ENCODE results near the gene AMIGO3. TPM values are rescaled to one million over a fixed set of nuclear protein-coding genes. Genes with fewer than 3 reads are reported as not detected.

AMIGO3 gene
- total and polyA plus RNA-seq, 2 experiments from 2014 or later, result 2.9 to 10.4 TPM

DNA sequence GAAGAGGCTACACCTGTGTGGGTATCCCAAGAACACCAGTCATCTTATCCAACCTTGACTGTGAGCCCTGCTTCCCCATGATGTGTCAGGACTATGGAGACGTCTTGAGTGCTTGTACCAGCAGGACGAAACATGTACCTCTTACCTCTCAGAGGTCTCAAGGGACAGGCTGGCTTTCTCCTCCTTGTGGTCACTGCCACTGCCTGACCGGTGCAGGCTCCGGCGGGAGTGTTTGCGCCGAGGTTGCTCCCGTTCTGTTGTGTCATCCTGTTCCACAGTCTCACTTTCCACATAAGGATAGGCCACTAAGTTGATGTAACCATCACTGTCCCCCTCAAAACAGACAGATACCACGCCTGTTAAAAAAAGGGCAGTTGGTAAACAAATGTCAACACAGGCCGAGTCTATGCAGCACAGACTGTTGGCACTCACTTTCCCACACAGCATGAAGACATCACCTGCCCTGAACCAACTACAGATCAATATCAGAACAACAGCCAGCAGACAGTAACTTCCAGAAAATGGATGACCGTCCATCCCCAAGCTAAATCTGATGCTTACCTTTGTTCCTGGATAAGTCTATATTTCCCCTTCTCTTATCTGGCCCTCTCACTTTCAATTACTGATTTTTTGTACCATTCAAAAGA is 18.7 kb upstream of the AMIGO3 start (continued):
- TF ChIP-seq, protein P1, sequence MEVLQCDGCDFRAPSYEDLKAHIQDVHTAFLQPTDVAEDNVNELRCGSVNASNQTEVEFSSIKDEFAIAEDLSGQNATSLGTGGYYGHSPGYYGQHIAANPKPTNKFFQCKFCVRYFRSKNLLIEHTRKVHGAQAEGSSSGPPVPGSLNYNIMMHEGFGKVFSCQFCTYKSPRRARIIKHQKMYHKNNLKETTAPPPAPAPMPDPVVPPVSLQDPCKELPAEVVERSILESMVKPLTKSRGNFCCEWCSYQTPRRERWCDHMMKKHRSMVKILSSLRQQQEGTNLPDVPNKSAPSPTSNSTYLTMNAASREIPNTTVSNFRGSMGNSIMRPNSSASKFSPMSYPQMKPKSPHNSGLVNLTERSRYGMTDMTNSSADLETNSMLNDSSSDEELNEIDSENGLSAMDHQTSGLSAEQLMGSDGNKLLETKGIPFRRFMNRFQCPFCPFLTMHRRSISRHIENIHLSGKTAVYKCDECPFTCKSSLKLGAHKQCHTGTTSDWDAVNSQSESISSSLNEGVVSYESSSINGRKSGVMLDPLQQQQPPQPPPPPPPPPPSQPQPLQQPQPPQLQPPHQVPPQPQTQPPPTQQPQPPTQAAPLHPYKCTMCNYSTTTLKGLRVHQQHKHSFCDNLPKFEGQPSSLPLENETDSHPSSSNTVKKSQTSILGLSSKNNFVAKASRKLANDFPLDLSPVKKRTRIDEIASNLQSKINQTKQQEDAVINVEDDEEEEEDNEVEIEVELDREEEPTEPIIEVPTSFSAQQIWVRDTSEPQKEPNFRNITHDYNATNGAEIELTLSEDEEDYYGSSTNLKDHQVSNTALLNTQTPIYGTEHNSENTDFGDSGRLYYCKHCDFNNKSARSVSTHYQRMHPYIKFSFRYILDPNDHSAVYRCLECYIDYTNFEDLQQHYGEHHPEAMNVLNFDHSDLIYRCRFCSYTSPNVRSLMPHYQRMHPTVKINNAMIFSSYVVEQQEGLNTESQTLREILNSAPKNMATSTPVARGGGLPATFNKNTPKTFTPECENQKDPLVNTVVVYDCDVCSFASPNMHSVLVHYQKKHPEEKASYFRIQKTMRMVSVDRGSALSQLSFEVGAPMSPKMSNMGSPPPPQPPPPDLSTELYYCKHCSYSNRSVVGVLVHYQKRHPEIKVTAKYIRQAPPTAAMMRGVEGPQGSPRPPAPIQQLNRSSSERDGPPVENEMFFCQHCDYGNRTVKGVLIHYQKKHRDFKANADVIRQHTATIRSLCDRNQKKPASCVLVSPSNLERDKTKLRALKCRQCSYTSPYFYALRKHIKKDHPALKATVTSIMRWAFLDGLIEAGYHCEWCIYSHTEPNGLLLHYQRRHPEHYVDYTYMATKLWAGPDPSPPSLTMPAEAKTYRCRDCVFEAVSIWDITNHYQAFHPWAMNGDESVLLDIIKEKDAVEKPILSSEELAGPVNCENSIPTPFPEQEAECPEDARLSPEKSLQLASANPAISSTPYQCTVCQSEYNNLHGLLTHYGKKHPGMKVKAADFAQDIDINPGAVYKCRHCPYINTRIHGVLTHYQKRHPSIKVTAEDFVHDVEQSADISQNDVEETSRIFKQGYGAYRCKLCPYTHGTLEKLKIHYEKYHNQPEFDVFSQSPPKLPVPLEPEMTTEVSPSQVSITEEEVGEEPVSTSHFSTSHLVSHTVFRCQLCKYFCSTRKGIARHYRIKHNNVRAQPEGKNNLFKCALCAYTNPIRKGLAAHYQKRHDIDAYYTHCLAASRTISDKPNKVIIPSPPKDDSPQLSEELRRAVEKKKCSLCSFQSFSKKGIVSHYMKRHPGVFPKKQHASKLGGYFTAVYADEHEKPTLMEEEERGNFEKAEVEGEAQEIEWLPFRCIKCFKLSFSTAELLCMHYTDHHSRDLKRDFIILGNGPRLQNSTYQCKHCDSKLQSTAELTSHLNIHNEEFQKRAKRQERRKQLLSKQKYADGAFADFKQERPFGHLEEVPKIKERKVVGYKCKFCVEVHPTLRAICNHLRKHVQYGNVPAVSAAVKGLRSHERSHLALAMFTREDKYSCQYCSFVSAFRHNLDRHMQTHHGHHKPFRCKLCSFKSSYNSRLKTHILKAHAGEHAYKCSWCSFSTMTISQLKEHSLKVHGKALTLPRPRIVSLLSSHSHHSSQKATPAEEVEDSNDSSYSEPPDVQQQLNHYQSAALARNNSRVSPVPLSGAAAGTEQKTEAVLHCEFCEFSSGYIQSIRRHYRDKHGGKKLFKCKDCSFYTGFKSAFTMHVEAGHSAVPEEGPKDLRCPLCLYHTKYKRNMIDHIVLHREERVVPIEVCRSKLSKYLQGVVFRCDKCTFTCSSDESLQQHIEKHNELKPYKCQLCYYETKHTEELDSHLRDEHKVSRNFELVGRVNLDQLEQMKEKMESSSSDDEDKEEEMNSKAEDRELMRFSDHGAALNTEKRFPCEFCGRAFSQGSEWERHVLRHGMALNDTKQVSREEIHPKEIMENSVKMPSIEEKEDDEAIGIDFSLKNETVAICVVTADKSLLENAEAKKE (CRISPR knock-in tag; IDR thresholded peaks at IDR 0.05), result no peak
- TF ChIP-seq POLR2AphosphoS5 (IDR thresholded peaks at IDR 0.05; ENCODE audit: low read depth) (no peak), STAT1 (IDR thresholded peaks at IDR 0.05; ENCODE audit: unreplicated experiment) (no peak), NANOG (IDR thresholded peaks at IDR 0.05; ENCODE audit: borderline replicate concordance) (no peak)
- TF ChIP-seq, protein P2, sequence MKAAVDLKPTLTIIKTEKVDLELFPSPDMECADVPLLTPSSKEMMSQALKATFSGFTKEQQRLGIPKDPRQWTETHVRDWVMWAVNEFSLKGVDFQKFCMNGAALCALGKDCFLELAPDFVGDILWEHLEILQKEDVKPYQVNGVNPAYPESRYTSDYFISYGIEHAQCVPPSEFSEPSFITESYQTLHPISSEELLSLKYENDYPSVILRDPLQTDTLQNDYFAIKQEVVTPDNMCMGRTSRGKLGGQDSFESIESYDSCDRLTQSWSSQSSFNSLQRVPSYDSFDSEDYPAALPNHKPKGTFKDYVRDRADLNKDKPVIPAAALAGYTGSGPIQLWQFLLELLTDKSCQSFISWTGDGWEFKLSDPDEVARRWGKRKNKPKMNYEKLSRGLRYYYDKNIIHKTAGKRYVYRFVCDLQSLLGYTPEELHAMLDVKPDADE (IDR thresholded peaks at IDR 0.05), result no peak
- TF ChIP-seq, protein P3, sequence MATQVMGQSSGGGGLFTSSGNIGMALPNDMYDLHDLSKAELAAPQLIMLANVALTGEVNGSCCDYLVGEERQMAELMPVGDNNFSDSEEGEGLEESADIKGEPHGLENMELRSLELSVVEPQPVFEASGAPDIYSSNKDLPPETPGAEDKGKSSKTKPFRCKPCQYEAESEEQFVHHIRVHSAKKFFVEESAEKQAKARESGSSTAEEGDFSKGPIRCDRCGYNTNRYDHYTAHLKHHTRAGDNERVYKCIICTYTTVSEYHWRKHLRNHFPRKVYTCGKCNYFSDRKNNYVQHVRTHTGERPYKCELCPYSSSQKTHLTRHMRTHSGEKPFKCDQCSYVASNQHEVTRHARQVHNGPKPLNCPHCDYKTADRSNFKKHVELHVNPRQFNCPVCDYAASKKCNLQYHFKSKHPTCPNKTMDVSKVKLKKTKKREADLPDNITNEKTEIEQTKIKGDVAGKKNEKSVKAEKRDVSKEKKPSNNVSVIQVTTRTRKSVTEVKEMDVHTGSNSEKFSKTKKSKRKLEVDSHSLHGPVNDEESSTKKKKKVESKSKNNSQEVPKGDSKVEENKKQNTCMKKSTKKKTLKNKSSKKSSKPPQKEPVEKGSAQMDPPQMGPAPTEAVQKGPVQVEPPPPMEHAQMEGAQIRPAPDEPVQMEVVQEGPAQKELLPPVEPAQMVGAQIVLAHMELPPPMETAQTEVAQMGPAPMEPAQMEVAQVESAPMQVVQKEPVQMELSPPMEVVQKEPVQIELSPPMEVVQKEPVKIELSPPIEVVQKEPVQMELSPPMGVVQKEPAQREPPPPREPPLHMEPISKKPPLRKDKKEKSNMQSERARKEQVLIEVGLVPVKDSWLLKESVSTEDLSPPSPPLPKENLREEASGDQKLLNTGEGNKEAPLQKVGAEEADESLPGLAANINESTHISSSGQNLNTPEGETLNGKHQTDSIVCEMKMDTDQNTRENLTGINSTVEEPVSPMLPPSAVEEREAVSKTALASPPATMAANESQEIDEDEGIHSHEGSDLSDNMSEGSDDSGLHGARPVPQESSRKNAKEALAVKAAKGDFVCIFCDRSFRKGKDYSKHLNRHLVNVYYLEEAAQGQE (IDR thresholded peaks at IDR 0.05; ENCODE audit: unreplicated experiment), result no peak
